H1 (cell line): ENCODE data around the gene PRR16.

ENCODE experiments used
- CREB1 ChIP-seq: IDR thresholded peaks from 2 replicates; pipeline ENCODE4 v1.6.1; 2012; ENCODE audit warnings: inconsistent platforms
- JUN ChIP-seq: IDR thresholded peaks from 2 replicates; pipeline ENCODE4 v1.6.1; 2011; ENCODE audit warnings: low read depth, mild to moderate bottlenecking, improper control_type of control experiment, low read length
- POLR2AphosphoS5 ChIP-seq: IDR thresholded peaks from 2 replicates; pipeline ENCODE4 v1.6.1; 2011; ENCODE audit warnings: low read depth, low read length
- TBP ChIP-seq: IDR thresholded peaks from 2 replicates; pipeline ENCODE4 v1.6.1; 2011; ENCODE audit warnings: low read depth, low read length, improper control_type of control experiment

- TF ChIP-seq TBP, result no peak
- no peak for TF ChIP-seq CREB1
- TF ChIP-seq POLR2AphosphoS5, result no peak
- no peak for TF ChIP-seq JUN
Observed at GRCh38 chr5:120586646-120587045, 122.5 kb downstream of the PRR16 start.
